Suprapubic skin (tissue), 4 donors: ENCODE data around the gene RNF38. TPM values are rescaled to one million over a fixed set of nuclear protein-coding genes. Genes with fewer than 3 reads are reported as not detected.
"Not testable (repeated sequence)": the region's sequence is repeated elsewhere in the genome, so short reads cannot be mapped to it uniquely, and the experiment has no call there.

Source experiments
- DNase-seq, 2 donors: peaks; one replicate each; pipeline ENCODE4 v3.0.0-alpha.2; 2019; ENCODE audit warnings: low spot score in 2 of 2
- H3K27ac ChIP-seq: fragments of 200-600 bp; sonication (generic); one replicate; pipeline ENCODE4 v1.5.1; 2019
- H3K27me3 ChIP-seq: fragments of 200-600 bp; sonication (generic); one replicate; pipeline ENCODE4 v1.5.1; 2019
- H3K36me3 ChIP-seq: fragments of 200-600 bp; sonication (generic); one replicate; pipeline ENCODE4 v1.5.1; 2019
- H3K4me1 ChIP-seq: fragments of 200-600 bp; sonication (generic); one replicate; pipeline ENCODE4 v1.5.1; 2019
- H3K4me3 ChIP-seq: fragments of 200-600 bp; sonication (generic); one replicate; pipeline ENCODE4 v1.5.1; 2019; ENCODE audit warnings: mild to moderate bottlenecking
- H3K9me3 ChIP-seq: fragments of 200-600 bp; sonication (generic); one replicate; pipeline ENCODE4 v1.5.1; 2019
- CTCF ChIP-seq, 2 donors: fragments of 200-600 bp in 1 of 2; fragments of 450-650 bp in 1 of 2; sonication (generic) in 1 of 2; IDR thresholded peaks; one replicate each; pipeline ENCODE4 v1.5.1; 2016 to 2019; ENCODE audit warnings: antibody characterized with exemption in 2 of 2, mild to moderate bottlenecking in 1 of 2, moderate library complexity in 1 of 2
- EP300 ChIP-seq: sonication (generic); formaldehyde crosslinking; IDR thresholded peaks from one replicate; pipeline ENCODE4 v1.6.1; 2017; ENCODE audit warnings: antibody characterized with exemption
- POLR2A ChIP-seq, 2 donors: fragments of 450-650 bp; IDR thresholded peaks; one replicate each; pipeline ENCODE4 v1.6.1; 2017; ENCODE audit warnings: antibody characterized with exemption in 2 of 2, mild to moderate bottlenecking in 2 of 2, moderate library complexity in 2 of 2
- POLR2AphosphoS5 ChIP-seq, 3 donors: sonication (generic); formaldehyde crosslinking; IDR thresholded peaks; one replicate each; pipeline ENCODE4 v1.6.1; 2017; ENCODE audit warnings: antibody characterized with exemption in 3 of 3
- WGBS: methylation state at CpG from one replicate; pipeline ENCODE4 v1.1.5; 2018; 5-methylcytosine and 5-hydroxymethylcytosine counted together
- total RNA-seq, 4 donors: library from RNA; depleted of rRNA; stranded (reverse); fragments of >200 nt; gene quantifications; one replicate each; pipeline ENCODE4 v1.1.0, GENCODE V29; 2016

RNF38 gene
- total RNA-seq: 10 to 100 TPM; 20.6 to 43.9 (median 28.1) TPM

GRCh38 chr9:36399980-36400331, at the start of gene RNF38:
Gene RNF38 (minus strand): TSS chr9:36400269. CDS start chr9:36400108, 161 bp downstream.
- H3K4me3 ChIP-seq: peak within 1 kb of the TSS; percentile 74
- peak within 1 kb of the TSS; percentile 97 for H3K27ac ChIP-seq
- no peaks in the 10 kb centered on the region for H3K9me3 ChIP-seq
- no peaks in the 10 kb centered on the region for H3K27me3 ChIP-seq
- WGBS: under 1% methylated on average over 12 of the region's 12 CpGs
- peak in 1 of 3 donors; percentile 17 for TF ChIP-seq POLR2AphosphoS5 (IDR thresholded peaks at IDR 0.05)
- TF ChIP-seq EP300: no peak
- no peaks in the 10 kb centered on the region for H3K36me3 ChIP-seq
- H3K4me1 ChIP-seq: peaks cover 42% of the 10 kb centered on the region
- no peak for DNase-seq

DNA sequence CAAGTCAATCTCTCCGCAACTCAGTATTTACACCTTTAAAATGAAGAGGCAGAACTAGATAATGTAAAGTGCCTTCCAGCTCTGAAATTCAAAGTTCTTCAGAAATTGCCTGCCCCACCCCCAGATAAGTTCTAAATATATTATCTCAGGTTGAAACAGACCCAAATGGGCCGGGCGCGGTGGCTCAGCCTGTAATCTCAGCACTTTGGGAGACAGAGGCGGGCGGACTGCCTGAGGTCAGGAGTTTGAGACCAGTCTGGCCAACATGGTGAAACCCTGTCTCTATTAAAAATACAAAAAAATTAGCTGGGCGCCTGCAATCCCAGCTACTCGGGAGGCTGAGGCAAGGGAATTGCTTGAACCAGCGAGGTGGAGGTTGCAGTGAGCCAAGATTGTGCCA, 48.5 kb upstream of the RNF38 start:
- not testable (repeated sequence) for H3K9me3 ChIP-seq, H3K4me3 ChIP-seq, H3K27me3 ChIP-seq, H3K36me3 ChIP-seq, DNase-seq, H3K27ac ChIP-seq
- H3K4me1 ChIP-seq: peaks cover 13% of the 10 kb centered on the region
- WGBS: 72% methylated on average over 9 of the region's 9 CpGs

- no peak for DNase-seq
- 17% methylated on average over 1 of the region's 1 CpG for WGBS
- Histone ChIP-seq H3K4me3 (no peak overlapping the region), H3K9me3 (no peaks in the 10 kb centered on the region), H3K27me3 (no peaks in the 10 kb centered on the region), H3K27ac (no peak overlapping the region), H3K36me3 (no peaks in the 10 kb centered on the region), H3K4me1 (peaks cover 15% of the 10 kb centered on the region)
- TF ChIP-seq CTCF (IDR thresholded peaks at IDR 0.05): no peak
- no peak for TF ChIP-seq EP300
These were observed 47.9 kb upstream of the RNF38 start for GRCh38 chr9:36448017-36448416.

GRCh38 chr9:36446678-36447077, 46.6 kb upstream of the RNF38 start:
- H3K27me3 ChIP-seq, H3K9me3 ChIP-seq, DNase-seq, H3K27ac ChIP-seq, H3K36me3 ChIP-seq, H3K4me3 ChIP-seq: not testable (repeated sequence)
- WGBS: 96% methylated on average over 6 of the region's 10 CpGs
- H3K4me1 ChIP-seq: peaks cover 15% of the 10 kb centered on the region

- WGBS: 68% methylated on average over 5 of the region's 5 CpGs
- Histone ChIP-seq H3K9me3 (no peaks in the 10 kb centered on the region), H3K27ac (no peak overlapping the region), H3K36me3 (no peaks in the 10 kb centered on the region), H3K4me1 (peaks cover 15% of the 10 kb centered on the region), H3K27me3 (no peaks in the 10 kb centered on the region), H3K4me3 (no peak overlapping the region)
- no peak for TF ChIP-seq POLR2A (IDR thresholded peaks at IDR 0.05)
- no peak for TF ChIP-seq CTCF (IDR thresholded peaks at IDR 0.05)
- no peak for TF ChIP-seq POLR2AphosphoS5 (IDR thresholded peaks at IDR 0.05)
- TF ChIP-seq EP300: no peak
- no peak for DNase-seq
These were observed 45.8 kb upstream of the RNF38 start for GRCh38 chr9:36445800-36446361.

DNA sequence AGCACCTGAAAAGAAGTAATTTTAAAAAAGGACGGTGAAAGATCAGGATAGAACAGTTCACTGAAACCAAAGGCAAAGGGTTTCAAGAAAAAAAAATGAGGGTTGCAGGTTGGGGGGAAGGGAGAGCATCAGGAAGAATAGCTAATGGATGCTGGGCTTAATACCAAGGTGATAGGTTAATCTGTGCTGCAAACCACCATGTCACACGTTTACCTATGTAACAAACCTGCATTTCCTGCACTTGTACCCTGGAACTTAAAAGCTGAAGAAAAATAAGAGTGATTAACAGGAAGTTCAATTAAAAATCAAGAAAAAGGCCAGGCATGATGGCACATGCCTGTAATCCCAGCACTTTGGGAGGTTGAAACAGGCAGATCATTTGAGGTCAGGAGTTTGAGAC, 44.1 kb upstream of the RNF38 start:
- no peaks in the 10 kb centered on the region for H3K9me3 ChIP-seq
- no peaks in the 10 kb centered on the region for H3K36me3 ChIP-seq
- H3K4me1 ChIP-seq: peaks cover 10% of the 10 kb centered on the region
- no peaks in the 10 kb centered on the region for H3K27me3 ChIP-seq
- no peak overlapping the region for H3K27ac ChIP-seq
- H3K4me3 ChIP-seq: no peak overlapping the region
- WGBS: 53% methylated on average over 2 of the region's 2 CpGs
- no peak for TF ChIP-seq POLR2AphosphoS5 (IDR thresholded peaks at IDR 0.05)
- TF ChIP-seq EP300: no peak
- no peak for TF ChIP-seq CTCF (IDR thresholded peaks at IDR 0.05)
- DNase-seq: no peak

DNA sequence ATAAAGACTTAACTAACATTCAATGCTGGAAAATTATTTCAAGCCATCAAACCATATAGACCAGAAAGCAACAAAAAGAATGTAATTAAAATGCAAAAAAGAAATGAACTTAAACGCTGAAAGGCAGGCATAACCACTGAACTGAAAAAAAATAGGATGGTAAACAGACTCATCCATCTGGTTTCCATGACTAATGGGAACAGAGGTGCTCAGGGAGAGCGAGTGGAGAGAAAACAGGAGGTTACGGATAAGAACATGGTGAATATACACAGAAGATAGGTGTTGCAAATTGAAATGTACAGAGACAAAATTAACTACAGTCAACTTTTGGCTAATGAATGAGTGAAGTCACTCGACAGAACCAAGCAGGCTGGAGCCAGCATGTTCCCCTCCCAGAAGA, 43.5 kb upstream of the RNF38 start:
- H3K36me3 ChIP-seq: no peaks in the 10 kb centered on the region
- no peaks in the 10 kb centered on the region for H3K9me3 ChIP-seq
- H3K27me3 ChIP-seq: no peaks in the 10 kb centered on the region
- TF ChIP-seq CTCF (IDR thresholded peaks at IDR 0.05) (no peak), POLR2A (IDR thresholded peaks at IDR 0.05) (no peak), POLR2AphosphoS5 (IDR thresholded peaks at IDR 0.05) (no peak), EP300 (no peak)
- H3K4me3 ChIP-seq: no peak overlapping the region
- H3K27ac ChIP-seq: no peak overlapping the region
- WGBS: 58% methylated on average over 4 of the region's 4 CpGs
- no peak for DNase-seq
- peaks cover 9% of the 10 kb centered on the region for H3K4me1 ChIP-seq
